OCI-LY1 (cell line): ENCODE data around the gene LRRC45.

Source experiments
- H2AFZ ChIP-seq: fragments of 200-600 bp; sonication (generic), shearing (Covaris generic); 2 replicates; pipeline ENCODE4 v1.6.0; 2014; ENCODE audit warnings: antibody characterized with exemption, mild to moderate bottlenecking, low read length
- H3F3A ChIP-seq: fragments of 200-600 bp; sonication (generic), shearing (Covaris generic); 2 replicates; pipeline ENCODE4 v1.6.0; 2014; ENCODE audit warnings: mild to moderate bottlenecking, antibody characterized with exemption, low read length, moderate library complexity; ENCODE audit not compliant: insufficient read depth
- H3K27ac ChIP-seq: fragments of 200-600 bp; sonication (generic); 2 replicates; pipeline ENCODE4 v1.5.1; 2014; ENCODE audit warnings: low read length, mixed run types, mild to moderate bottlenecking, low read depth; ENCODE audit not compliant: poor library complexity, severe bottlenecking
- H3K27me3 ChIP-seq: fragments of 200-600 bp; sonication (generic); 2 replicates; pipeline ENCODE4 v1.6.0; 2014; ENCODE audit warnings: antibody characterized with exemption, mild to moderate bottlenecking, low read length, moderate library complexity; ENCODE audit not compliant: insufficient read depth
- H3K36me3 ChIP-seq: fragments of 200-600 bp; sonication (generic); 2 replicates; pipeline ENCODE4 v1.6.1; 2014; ENCODE audit warnings: mild to moderate bottlenecking, antibody characterized with exemption, low read length, moderate library complexity, mixed read lengths; ENCODE audit not compliant: insufficient read depth
- H3K4me1 ChIP-seq: fragments of 200-600 bp; sonication (generic); 2 replicates; pipeline ENCODE4 v1.5.1; 2014; ENCODE audit warnings: mild to moderate bottlenecking, low read length, moderate library complexity; ENCODE audit not compliant: insufficient read depth, severe bottlenecking
- H3K4me2 ChIP-seq: fragments of 200-600 bp; sonication (generic), shearing (Covaris generic); 2 replicates; pipeline ENCODE4 v1.6.1; 2014; ENCODE audit warnings: low read length
- H3K4me3 ChIP-seq: fragments of 200-600 bp; sonication (generic); 2 replicates; pipeline ENCODE4 v1.5.1; 2014; ENCODE audit warnings: low read length, low read depth, mild to moderate bottlenecking, mixed read lengths; ENCODE audit not compliant: poor library complexity, severe bottlenecking
- H3K79me2 ChIP-seq: fragments of 200-600 bp; shearing (Covaris generic); 2 replicates; pipeline ENCODE4 v1.6.1; 2016; ENCODE audit warnings: mixed run types, low read length, mixed read lengths; ENCODE audit not compliant: insufficient read depth
- H3K9ac ChIP-seq: fragments of 200-600 bp; sonication (generic), shearing (Covaris generic); 2 replicates; pipeline ENCODE4 v1.6.1; 2014; ENCODE audit warnings: mild to moderate bottlenecking, low read length, mixed read lengths
- H3K9me2 ChIP-seq: fragments of 200-600 bp; sonication (generic), shearing (Covaris generic); 2 replicates; pipeline ENCODE4 v1.6.1; 2014; ENCODE audit warnings: low read depth, mild to moderate bottlenecking, low read length, mixed read lengths
- H3K9me3 ChIP-seq: fragments of 200-600 bp; shearing (Covaris generic); 2 replicates; pipeline ENCODE4 v1.6.1; 2014; ENCODE audit warnings: low read length, mixed read lengths
- H4K20me1 ChIP-seq: fragments of 200-600 bp; sonication (generic), shearing (Covaris generic); 2 replicates; pipeline ENCODE4 v1.6.0; 2016; ENCODE audit warnings: mild to moderate bottlenecking, low read length; ENCODE audit not compliant: insufficient read depth
- EZH2 ChIP-seq: fragments of 200-600 bp; sonication (generic), shearing (Covaris generic); IDR thresholded peaks from 2 replicates; pipeline ENCODE4 v1.8.0; 2017; ENCODE audit warnings: borderline replicate concordance, mixed run types, mild to moderate bottlenecking, antibody characterized with exemption, low read length, moderate library complexity, mixed read lengths
- TF ChIP-seq, protein P1 (sequence below): fragments of 200-600 bp; sonication (generic), shearing (Covaris generic); IDR thresholded peaks from 2 replicates; pipeline ENCODE4 v1.5.1; 2017; ENCODE audit warnings: mild to moderate bottlenecking, antibody characterized with exemption, low read length, moderate library complexity, mixed read lengths

The LRRC45 gene

DNA sequence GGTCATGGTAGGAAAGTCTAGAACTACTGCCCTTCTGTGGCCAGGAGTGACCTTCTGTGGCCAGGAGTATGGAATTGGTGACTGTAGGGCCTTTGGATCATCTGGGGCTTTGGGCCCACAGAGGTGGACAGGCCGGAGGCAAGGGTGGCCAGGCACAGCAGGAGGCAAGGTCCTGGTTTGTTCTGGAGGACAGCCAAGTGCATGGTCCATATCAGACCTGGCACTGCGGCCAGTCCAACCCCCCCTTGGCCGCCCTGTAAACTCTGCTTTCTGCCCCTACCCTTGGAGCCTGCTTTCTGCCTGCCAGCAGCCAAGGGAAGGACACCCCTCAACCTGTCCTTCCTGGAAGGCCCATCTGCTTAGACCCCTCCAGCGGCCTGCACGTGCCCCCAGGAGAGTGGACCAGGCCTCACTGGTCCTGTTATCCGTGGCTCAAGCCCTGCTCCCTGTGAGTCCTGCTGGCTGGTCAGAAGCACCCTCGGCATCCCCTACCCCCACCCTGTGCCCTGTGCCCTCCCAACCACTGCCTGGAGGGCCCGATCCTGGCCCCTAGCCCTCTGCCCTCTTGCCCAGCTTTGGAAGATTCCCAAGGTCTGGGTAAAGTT is 16.7 kb downstream of the LRRC45 start:
- Histone ChIP-seq H3K27ac (no peak overlapping the region), H3K27me3 (no peaks in the 10 kb centered on the region), H3K4me1 (peaks cover 20% of the 10 kb centered on the region), H3K9me2 (no peaks in the 10 kb centered on the region), H3K9ac (no peak overlapping the region), H3K4me3 (no peak overlapping the region), H3K4me2 (no peak overlapping the region), H3F3A (no peaks in the 10 kb centered on the region; the same call in 1 of the 2 replicates), H3K9me3 (no peaks in the 10 kb centered on the region), H4K20me1 (no peaks in the 10 kb centered on the region), H2AFZ (no peak overlapping the region), H3K79me2 (no peaks in the 10 kb centered on the region), H3K36me3 (0 out of 2 replicates have a peak, but pooled peaks cover 6% of the 10 kb centered on the region)
- TF ChIP-seq, protein P1, sequence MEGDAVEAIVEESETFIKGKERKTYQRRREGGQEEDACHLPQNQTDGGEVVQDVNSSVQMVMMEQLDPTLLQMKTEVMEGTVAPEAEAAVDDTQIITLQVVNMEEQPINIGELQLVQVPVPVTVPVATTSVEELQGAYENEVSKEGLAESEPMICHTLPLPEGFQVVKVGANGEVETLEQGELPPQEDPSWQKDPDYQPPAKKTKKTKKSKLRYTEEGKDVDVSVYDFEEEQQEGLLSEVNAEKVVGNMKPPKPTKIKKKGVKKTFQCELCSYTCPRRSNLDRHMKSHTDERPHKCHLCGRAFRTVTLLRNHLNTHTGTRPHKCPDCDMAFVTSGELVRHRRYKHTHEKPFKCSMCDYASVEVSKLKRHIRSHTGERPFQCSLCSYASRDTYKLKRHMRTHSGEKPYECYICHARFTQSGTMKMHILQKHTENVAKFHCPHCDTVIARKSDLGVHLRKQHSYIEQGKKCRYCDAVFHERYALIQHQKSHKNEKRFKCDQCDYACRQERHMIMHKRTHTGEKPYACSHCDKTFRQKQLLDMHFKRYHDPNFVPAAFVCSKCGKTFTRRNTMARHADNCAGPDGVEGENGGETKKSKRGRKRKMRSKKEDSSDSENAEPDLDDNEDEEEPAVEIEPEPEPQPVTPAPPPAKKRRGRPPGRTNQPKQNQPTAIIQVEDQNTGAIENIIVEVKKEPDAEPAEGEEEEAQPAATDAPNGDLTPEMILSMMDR = no peak
- no peak for TF ChIP-seq EZH2

DNA sequence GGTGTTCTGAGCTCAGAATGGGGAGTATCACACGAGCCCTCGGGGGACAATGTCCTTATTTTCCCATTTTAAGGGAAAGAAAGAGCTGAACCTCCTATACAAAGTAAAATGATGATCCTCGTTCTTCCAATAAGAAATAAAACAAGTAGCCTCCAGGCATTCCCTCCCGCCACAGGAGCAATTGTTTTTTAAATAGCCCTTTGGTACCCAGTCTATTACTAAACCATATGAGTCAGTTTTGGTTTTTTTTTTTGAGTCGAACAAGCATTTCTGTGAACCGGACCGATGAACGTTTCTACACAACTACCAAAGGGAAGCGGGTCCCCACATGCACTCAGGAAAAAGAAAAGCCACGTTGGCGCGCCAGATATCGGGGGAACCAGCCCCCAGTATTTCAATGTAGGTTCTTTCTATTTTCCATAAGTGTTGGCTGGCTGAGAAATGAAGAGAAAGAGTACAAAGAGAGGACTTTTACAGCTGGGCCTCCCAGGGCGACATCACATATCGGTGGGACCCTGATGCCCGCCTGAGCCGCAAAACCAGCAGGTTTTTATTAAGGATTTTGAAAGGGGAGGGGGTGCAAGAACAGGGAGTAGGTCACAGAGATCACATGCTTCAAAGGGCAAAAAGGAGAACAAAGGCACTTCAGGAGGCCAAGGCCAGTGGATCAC is 18.2 kb downstream of the LRRC45 start:
- no peaks in the 10 kb centered on the region for H3K27me3 ChIP-seq
- no peak overlapping the region for H3K4me2 ChIP-seq
- H3K79me2 ChIP-seq = no peaks in the 10 kb centered on the region
- no peak overlapping the region for H2AFZ ChIP-seq
- TF ChIP-seq, protein P1 = no peak
- no peak for TF ChIP-seq EZH2
- 0 out of 2 replicates have a peak, but pooled peaks cover 4% of the 10 kb centered on the region for H3K36me3 ChIP-seq
- H3K4me3 ChIP-seq = no peak overlapping the region
- H3K9me3 ChIP-seq = no peaks in the 10 kb centered on the region
- no peaks in the 10 kb centered on the region for H4K20me1 ChIP-seq
- H3K9ac ChIP-seq = no peak overlapping the region
- H3K27ac ChIP-seq = no peak overlapping the region
- no peaks in the 10 kb centered on the region for H3F3A ChIP-seq
- peaks cover 12% of the 10 kb centered on the region for H3K4me1 ChIP-seq
- no peaks in the 10 kb centered on the region for H3K9me2 ChIP-seq

DNA sequence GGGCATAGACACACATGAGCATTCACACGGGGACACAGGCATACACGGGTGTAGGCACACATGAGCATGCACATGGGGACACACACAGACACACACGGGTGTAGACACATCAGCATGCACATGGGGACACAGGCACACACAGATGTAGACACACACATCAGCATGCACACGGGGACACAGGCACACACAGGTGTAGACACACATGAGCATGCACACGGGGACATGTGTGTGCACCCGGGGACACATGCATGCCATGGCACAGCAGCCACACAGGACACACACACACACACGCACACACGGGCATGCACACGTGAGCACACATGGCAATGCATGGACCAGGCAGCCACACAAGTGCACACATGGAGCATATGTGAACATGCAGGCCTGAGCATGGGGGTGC is 19.5 kb downstream of the LRRC45 start:
- no peaks in the 10 kb centered on the region for H4K20me1 ChIP-seq
- H3K79me2 ChIP-seq = no peaks in the 10 kb centered on the region
- H3K4me2 ChIP-seq = no peak overlapping the region
- H3K27ac ChIP-seq = no peak overlapping the region
- H3K27me3 ChIP-seq = no peaks in the 10 kb centered on the region
- TF ChIP-seq, protein P1 = no peak
- TF ChIP-seq EZH2 = no peak
- H2AFZ ChIP-seq = no peak overlapping the region
- peaks cover 5% of the 10 kb centered on the region for H3K4me1 ChIP-seq
- no peak overlapping the region for H3K9ac ChIP-seq
- H3K4me3 ChIP-seq = no peak overlapping the region
- no peaks in the 10 kb centered on the region for H3K9me2 ChIP-seq
- H3F3A ChIP-seq = no peaks in the 10 kb centered on the region
- H3K9me3 ChIP-seq = no peaks in the 10 kb centered on the region
- no peaks in the 10 kb centered on the region for H3K36me3 ChIP-seq
